ENCODE results near the gene SLC9A8. TPM values are rescaled to one million over a fixed set of nuclear protein-coding genes. Genes with fewer than 3 reads are reported as not detected.

The SLC9A8 gene
- total RNA-seq, 1 experiment from 2014 or later: 7.5 TPM

- Histone ChIP-seq H3K23ac (ENCODE audit: insufficient read length, low read depth, low read length) (no peak overlapping the region), H3K27me3 (ENCODE audit: insufficient read depth, low read length) (no peaks in the 10 kb centered on the region), H3K56ac (ENCODE audit: insufficient read length, low read depth, low read length) (no peak overlapping the region), H3K18ac (ENCODE audit: insufficient read length, low read depth, low read length) (no peak overlapping the region), H4K5ac (ENCODE audit: insufficient read length, low read depth, low read length) (no peak overlapping the region), H3T11ph (ENCODE audit: low read length) (no peak overlapping the region), H3K79me2 (ENCODE audit: insufficient read depth, low read length) (no peaks in the 10 kb centered on the region), H3K9ac (ENCODE audit: extremely low read depth, insufficient read length, low read length) (no peak overlapping the region), H4K20me1 (ENCODE audit: control insufficient read depth, insufficient read depth, insufficient read length) (no peaks in the 10 kb centered on the region), H3K4me1 (ENCODE audit: insufficient read depth, low read length) (no peaks in the 10 kb centered on the region), H2BK20ac (ENCODE audit: low read depth, low read length, poor library complexity, severe bottlenecking) (no peak overlapping the region), H3K79me1 (ENCODE audit: insufficient read depth, low read depth, low read length, poor library complexity, severe bottlenecking) (no peaks in the 10 kb centered on the region), H2BK5ac (ENCODE audit: insufficient read length, low read length) (no peak overlapping the region), H2AFZ (ENCODE audit: low read length) (no peak overlapping the region), H2AK5ac (ENCODE audit: insufficient read length, low read length) (no peak overlapping the region), H3K4ac (ENCODE audit: low read depth, low read length) (no peak overlapping the region), H2BK12ac (ENCODE audit: insufficient read length, low read depth, low read length) (no peak overlapping the region), H4K91ac (ENCODE audit: insufficient read length, low read depth, low read length) (no peak overlapping the region), H4K8ac (replicated peaks; ENCODE audit: insufficient read length, low read depth, low read length) (no peak overlapping the region), H3K4me2 (ENCODE audit: insufficient read depth, insufficient read length, low read length) (no peak overlapping the region), H3K14ac (ENCODE audit: insufficient read depth, low read length) (no peak overlapping the region), H2BK120ac (ENCODE audit: low read depth, low read length, poor library complexity, severe bottlenecking) (no peak overlapping the region), H3K9me3 (ENCODE audit: control insufficient read depth, low read depth, low read length) (no peaks in the 10 kb centered on the region), H3K27ac (ENCODE audit: insufficient read length, low read depth, low read length) (no peak overlapping the region), H3K23me2 (ENCODE audit: insufficient read length, low read depth, low read length, poor library complexity, severe bottlenecking) (no peaks in the 10 kb centered on the region), H2BK15ac (ENCODE audit: low read depth, low read length) (no peak overlapping the region)
- no peak for DNase-seq
- H3K36me3 Mint-ChIP-seq (ENCODE audit: insufficient read depth in 1 of 3, low read depth in 3 of 3): peaks cover 12 to 39% (median 18%) of the 10 kb centered on the region in 3 experiments
- H3K27me3 Mint-ChIP-seq (ENCODE audit: low read depth): no peaks in the 10 kb centered on the region
- no CpG with 5 or more reads among the region's 2 CpGs for WGBS (ENCODE audit: extremely low coverage, insufficient read length, low lambda C conversion rate)
- no peaks in the 10 kb centered on the region for H3K4me1 Mint-ChIP-seq
- TF ChIP-seq CTCF (conservative IDR thresholded peaks at IDR 0.05): no peak
- H3K9me3 Mint-ChIP-seq: peaks cover 3 to 7% of the 10 kb centered on the region in 2 experiments; a peak in 1 of 5 replicates
- H3K27ac Mint-ChIP-seq: peak overlapping the region in 1 of 3 experiments; percentile 46; a peak in 2 of 7 replicates
- H3K4me3 Mint-ChIP-seq: no peak overlapping the region
Measured at GRCh38 chr20:49823152-49823847, 10.7 kb downstream of the SLC9A8 start.

All from H9 (cell line).